HG02623 (cell line): ENCODE results near the gene MAGI2.

Source experiments
- ATAC-seq: cut with Tn5 transposase; IDR thresholded peaks from one replicate; pipeline ENCODE4 v1.9.1; 2021; ENCODE audit warnings: moderate library complexity; ENCODE audit not compliant: unreplicated experiment

The MAGI2 gene

GRCh38 chr7:78172933-78173591 is 1280.4 kb downstream of the MAGI2 start:
- no peak for ATAC-seq

GRCh38 chr7:78172267-78172757 is 1281.2 kb downstream of the MAGI2 start:
- ATAC-seq: no peak

- no peak for ATAC-seq
These were observed 1282.1 kb downstream of the MAGI2 start for GRCh38 chr7:78171398-78171797.

- no peak for ATAC-seq
These were observed 1282.7 kb downstream of the MAGI2 start for GRCh38 chr7:78170815-78171214.

GRCh38 chr7:78169992-78170391 is 1283.5 kb downstream of the MAGI2 start:
- no peak for ATAC-seq

GRCh38 chr7:78168865-78169264 is 1284.6 kb downstream of the MAGI2 start:
- no peak for ATAC-seq

GRCh38 chr7:78167860-78168259 is 1285.6 kb downstream of the MAGI2 start:
- no peak for ATAC-seq

GRCh38 chr7:78165854-78166253 is 1287.6 kb downstream of the MAGI2 start:
- ATAC-seq: no peak

GRCh38 chr7:78165454-78165853 is 1288.0 kb downstream of the MAGI2 start:
- ATAC-seq: no peak

GRCh38 chr7:78164459-78164858 is 1289.0 kb downstream of the MAGI2 start:
- ATAC-seq: no peak

- no peak for ATAC-seq
These were observed 1291.7 kb downstream of the MAGI2 start for GRCh38 chr7:78161781-78162180.

GRCh38 chr7:78159545-78159944 is 1293.9 kb downstream of the MAGI2 start:
- no peak for ATAC-seq

GRCh38 chr7:78153285-78153684 is 1300.2 kb downstream of the MAGI2 start:
- ATAC-seq: no peak

GRCh38 chr7:78151229-78151628 is 1302.2 kb downstream of the MAGI2 start:
- no peak for ATAC-seq

GRCh38 chr7:78149787-78150186 is 1303.7 kb downstream of the MAGI2 start:
- ATAC-seq: no peak

GRCh38 chr7:78148166-78148894 is 1305.1 kb downstream of the MAGI2 start:
- no peak for ATAC-seq

GRCh38 chr7:78146546-78146945 is 1306.9 kb downstream of the MAGI2 start:
- no peak for ATAC-seq

- ATAC-seq: no peak
These were observed 1309.8 kb downstream of the MAGI2 start for GRCh38 chr7:78143661-78144060.

GRCh38 chr7:78141522-78142281 is 1311.8 kb downstream of the MAGI2 start:
- ATAC-seq: no peak

GRCh38 chr7:78140109-78140508 is 1313.4 kb downstream of the MAGI2 start:
- no peak for ATAC-seq

GRCh38 chr7:78139335-78139734 is 1314.1 kb downstream of the MAGI2 start:
- no peak for ATAC-seq

- no peak for ATAC-seq
These were observed 1318.7 kb downstream of the MAGI2 start for GRCh38 chr7:78134774-78135173.
